HCT116 (cell line): ENCODE measurements around the gene ERC2. TPM values are rescaled to one million over a fixed set of nuclear protein-coding genes. Genes with fewer than 3 reads are reported as not detected.

Source experiments
- ATAC-seq: fragments of 200-7000 bp; cut with Tn5 transposase; 2 replicates; pipeline ENCODE4 v1.9.1; 2020; ENCODE audit warnings: mild to moderate bottlenecking, moderate library complexity
- BruUV-seq: library from RNA; stranded (reverse); fragments of 400-500 nt; replicated peaks from 2 replicates; lab custom pipeline; 2021; lab: Mats Ljungman, UMichigan
- CTCF ChIA-PET: fragments of 300-600 bp; sonication (Branson Sonifier 250); formaldehyde crosslinking; loops from one replicate; lab custom pipeline; 2021; ENCODE audit warnings: antibody characterized with exemption; lab: Charles Lee
- POLR2A ChIA-PET: fragments of 300-600, 350-600 bp; sonication (Branson Sonifier 250); formaldehyde crosslinking; loops from one replicate; lab custom pipeline; 2021; ENCODE audit warnings: antibody characterized with exemption; lab: Charles Lee
- RAD21 ChIA-PET, 2 experiments: fragments of 300-600 bp; sonication (Branson Sonifier 250); formaldehyde crosslinking; loops; one replicate each; lab custom pipeline; 2023; ENCODE audit warnings: low total read pairs in 2 of 2; ENCODE audit not compliant: uncharacterized antibody in 2 of 2, unreplicated experiment in 2 of 2, low non-redundant PET in 1 of 2; lab: Charles Lee
- DNase-seq: peaks from one replicate; pipeline ENCODE4 v3.0.0-alpha.2; 2010; ENCODE audit warnings: low read depth, low spot score
- H2AFZ ChIP-seq: fragments of 200-600 bp; shearing (Covaris generic), sonication (generic); 2 replicates; pipeline ENCODE4 v1.6.1; 2017; ENCODE audit warnings: low read depth, mixed run types, mixed read lengths, antibody characterized with exemption, low read length; ENCODE audit not compliant: poor library complexity, severe bottlenecking
- H3K27ac ChIP-seq: 2 replicates; pipeline ENCODE4 v1.5.1; 2012; ENCODE audit warnings: low read depth, low read length
- H3K27me3 ChIP-seq: fragments of 200-600 bp; sonication (generic); 2 replicates; pipeline ENCODE4 v1.6.1; 2016; ENCODE audit warnings: mixed run types, low read length, mixed read lengths; ENCODE audit not compliant: insufficient read depth
- H3K36me3 ChIP-seq, 2 experiments: fragments of 200-500 bp in 1 of 2; fragments of 200-600 bp in 1 of 2; sonication (Bioruptor generic) in 1 of 2; sonication (generic) in 1 of 2; 2 replicates each; pipeline versions ENCODE4 v1.5.1 to v1.6.1; 2014 to 2016; ENCODE audit warnings: low read length in 2 of 2, inconsistent platforms in 1 of 2, mixed read lengths in 1 of 2, mixed run types in 1 of 2; ENCODE audit not compliant: insufficient read depth in 2 of 2, control insufficient read depth in 1 of 2
- H3K4me1 ChIP-seq, 2 experiments: fragments of 200-600 bp in 1 of 2; sonication (generic) in 1 of 2; 2 replicates each; pipeline versions ENCODE4 v1.5.1 to v1.6.1; 2012 to 2017; ENCODE audit warnings: low read length in 2 of 2, inconsistent platforms in 1 of 2, mild to moderate bottlenecking in 1 of 2, mixed read lengths in 1 of 2, mixed run types in 1 of 2, moderate library complexity in 1 of 2; ENCODE audit not compliant: insufficient read depth in 2 of 2, control insufficient read depth in 1 of 2
- H3K4me2 ChIP-seq: fragments of 200-600 bp; sonication (generic); 2 replicates; pipeline ENCODE4 v1.6.1; 2017; ENCODE audit warnings: mixed run types, low read length, mixed read lengths
- H3K4me3 ChIP-seq, 2 experiments: fragments of 200-600 bp in 1 of 2; sonication (generic) in 1 of 2; replicated peaks in 1 of 2; 2 replicates each; pipeline ENCODE4 v1.5.1; 2011 to 2016; ENCODE audit warnings: low read length in 2 of 2, control low read depth in 1 of 2, low read depth in 1 of 2, mild to moderate bottlenecking in 1 of 2, mixed read lengths in 1 of 2, mixed run types in 1 of 2
- H3K79me2 ChIP-seq: fragments of 200-600 bp; sonication (generic); 2 replicates; pipeline ENCODE4 v1.6.1; 2017; ENCODE audit warnings: mild to moderate bottlenecking, mixed run types, low read length, moderate library complexity, mixed read lengths; ENCODE audit not compliant: insufficient read depth
- H3K9ac ChIP-seq: fragments of 200-600 bp; sonication (generic); 2 replicates; pipeline ENCODE4 v1.6.1; 2016; ENCODE audit warnings: low read length, mixed read lengths
- H3K9me2 ChIP-seq: fragments of 200-600 bp; sonication (generic), shearing (Covaris generic); 2 replicates; pipeline ENCODE4 v1.6.1; 2017; ENCODE audit warnings: mixed run types, mild to moderate bottlenecking, moderate library complexity; ENCODE audit not compliant: insufficient read depth
- H3K9me3 ChIP-seq, 2 experiments: fragments of 200-500 bp in 1 of 2; fragments of 200-600 bp in 1 of 2; sonication (Bioruptor generic) in 1 of 2; sonication (generic) in 1 of 2; 2 replicates each; pipeline ENCODE4 v1.6.1; 2014 to 2017; ENCODE audit warnings: low read length in 2 of 2, mixed read lengths in 2 of 2, inconsistent platforms in 1 of 2, low read depth in 1 of 2, mild to moderate bottlenecking in 1 of 2, mixed run types in 1 of 2, moderate library complexity in 1 of 2; ENCODE audit not compliant: control insufficient read depth in 1 of 2, insufficient read depth in 1 of 2
- H4K20me1 ChIP-seq: fragments of 200-600 bp; sonication (generic), shearing (Covaris generic); 2 replicates; pipeline ENCODE4 v1.6.1; 2017; ENCODE audit warnings: mixed run types, mild to moderate bottlenecking, moderate library complexity; ENCODE audit not compliant: insufficient read depth
- CEBPB ChIP-seq: IDR thresholded peaks from 2 replicates; pipeline ENCODE4 v1.6.1; 2012; ENCODE audit warnings: low read depth
- ELF1 ChIP-seq: IDR thresholded peaks from 2 replicates; pipeline ENCODE4 v1.6.1; 2012; ENCODE audit warnings: low read depth, borderline replicate concordance
- EZH2 ChIP-seq: fragments of 200-600 bp; sonication (generic); IDR thresholded peaks from 2 replicates; pipeline ENCODE4 v1.6.1; 2017; ENCODE audit warnings: antibody characterized with exemption, mixed run types
- FOSL1 ChIP-seq: IDR thresholded peaks from 2 replicates; pipeline ENCODE4 v1.6.1; 2012; ENCODE audit warnings: low read depth
- YY1 ChIP-seq: IDR thresholded peaks from 2 replicates; pipeline ENCODE4 v1.6.1; 2011; ENCODE audit warnings: low read length, low read depth, moderate library complexity, mild to moderate bottlenecking; ENCODE audit not compliant: insufficient replicate concordance; ENCODE audit errors: extremely low read depth
- ZFX ChIP-seq: fragments of 450-650 bp; IDR thresholded peaks from 2 replicates; pipeline ENCODE4 v1.6.1; 2017
- intact Hi-C: fragments of 100-400 bp; cut with micrococcal nuclease; formaldehyde crosslinking; loops from 2 replicates; pipeline ENCODE4 v1.10.0; 2022
- total RNA-seq: library from RNA; stranded (reverse); gene quantifications from one replicate; pipeline ENCODE4 v1.2.1, GENCODE V29; 2021; ENCODE audit not compliant: unreplicated experiment
- TF ChIP-seq, protein P1 (sequence below): IDR thresholded peaks from 2 replicates; pipeline ENCODE4 v1.6.1; 2011; ENCODE audit warnings: mild to moderate bottlenecking, low read length, moderate library complexity; ENCODE audit not compliant: insufficient replicate concordance; ENCODE audit errors: extremely low read depth
- TF ChIP-seq, protein P2 (sequence below), 3 experiments: fragments of 200-600 bp in 1 of 3; sonication (generic) in 1 of 3; IDR thresholded peaks in 2 of 3; conservative IDR thresholded peaks in 1 of 3; 2 replicates each; pipeline ENCODE4 v1.5.1; 2012 to 2017; ENCODE audit warnings: low read depth in 2 of 3, low read length in 2 of 3, antibody characterized with exemption in 1 of 3, borderline replicate concordance in 1 of 3, control low read depth in 1 of 3, mild to moderate bottlenecking in 1 of 3, mixed read lengths in 1 of 3, mixed run types in 1 of 3, moderate library complexity in 1 of 3; ENCODE audit not compliant: insufficient read depth in 1 of 3
- TF ChIP-seq, protein P3 (sequence below): IDR thresholded peaks from 2 replicates; pipeline ENCODE4 v1.6.1; 2012; ENCODE audit warnings: low read depth
- TF ChIP-seq, protein P4 (sequence below): IDR thresholded peaks from 2 replicates; pipeline ENCODE4 v1.6.1; 2012

The ERC2 gene
- total RNA-seq, 1 experiment from 2014 or later: not detected

DNA sequence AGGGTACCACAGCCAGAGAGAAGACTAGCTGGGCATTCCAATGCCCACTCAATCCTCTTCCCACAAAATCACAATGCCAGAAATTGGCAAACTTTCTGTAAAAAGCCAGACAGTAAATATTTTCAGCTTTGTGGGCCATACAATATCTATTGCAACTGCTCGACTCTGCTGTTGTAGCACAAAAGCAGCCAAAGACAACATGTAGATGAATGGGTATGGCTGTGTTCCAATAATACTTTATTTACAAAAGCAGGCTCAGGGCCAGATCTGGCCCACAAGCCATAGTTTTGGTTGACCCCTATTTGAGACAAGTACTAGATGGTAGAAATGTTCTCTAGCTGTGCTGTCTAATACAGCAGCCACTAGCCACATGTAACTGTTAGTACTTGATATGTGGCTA is 330.9 kb downstream of the ERC2 start (continued):
- TF ChIP-seq, protein P1, sequence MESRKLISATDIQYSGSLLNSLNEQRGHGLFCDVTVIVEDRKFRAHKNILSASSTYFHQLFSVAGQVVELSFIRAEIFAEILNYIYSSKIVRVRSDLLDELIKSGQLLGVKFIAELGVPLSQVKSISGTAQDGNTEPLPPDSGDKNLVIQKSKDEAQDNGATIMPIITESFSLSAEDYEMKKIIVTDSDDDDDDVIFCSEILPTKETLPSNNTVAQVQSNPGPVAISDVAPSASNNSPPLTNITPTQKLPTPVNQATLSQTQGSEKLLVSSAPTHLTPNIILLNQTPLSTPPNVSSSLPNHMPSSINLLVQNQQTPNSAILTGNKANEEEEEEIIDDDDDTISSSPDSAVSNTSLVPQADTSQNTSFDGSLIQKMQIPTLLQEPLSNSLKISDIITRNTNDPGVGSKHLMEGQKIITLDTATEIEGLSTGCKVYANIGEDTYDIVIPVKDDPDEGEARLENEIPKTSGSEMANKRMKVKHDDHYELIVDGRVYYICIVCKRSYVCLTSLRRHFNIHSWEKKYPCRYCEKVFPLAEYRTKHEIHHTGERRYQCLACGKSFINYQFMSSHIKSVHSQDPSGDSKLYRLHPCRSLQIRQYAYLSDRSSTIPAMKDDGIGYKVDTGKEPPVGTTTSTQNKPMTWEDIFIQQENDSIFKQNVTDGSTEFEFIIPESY: no peak
- TF ChIP-seq ELF1: no peak
- TF ChIP-seq, protein P2, sequence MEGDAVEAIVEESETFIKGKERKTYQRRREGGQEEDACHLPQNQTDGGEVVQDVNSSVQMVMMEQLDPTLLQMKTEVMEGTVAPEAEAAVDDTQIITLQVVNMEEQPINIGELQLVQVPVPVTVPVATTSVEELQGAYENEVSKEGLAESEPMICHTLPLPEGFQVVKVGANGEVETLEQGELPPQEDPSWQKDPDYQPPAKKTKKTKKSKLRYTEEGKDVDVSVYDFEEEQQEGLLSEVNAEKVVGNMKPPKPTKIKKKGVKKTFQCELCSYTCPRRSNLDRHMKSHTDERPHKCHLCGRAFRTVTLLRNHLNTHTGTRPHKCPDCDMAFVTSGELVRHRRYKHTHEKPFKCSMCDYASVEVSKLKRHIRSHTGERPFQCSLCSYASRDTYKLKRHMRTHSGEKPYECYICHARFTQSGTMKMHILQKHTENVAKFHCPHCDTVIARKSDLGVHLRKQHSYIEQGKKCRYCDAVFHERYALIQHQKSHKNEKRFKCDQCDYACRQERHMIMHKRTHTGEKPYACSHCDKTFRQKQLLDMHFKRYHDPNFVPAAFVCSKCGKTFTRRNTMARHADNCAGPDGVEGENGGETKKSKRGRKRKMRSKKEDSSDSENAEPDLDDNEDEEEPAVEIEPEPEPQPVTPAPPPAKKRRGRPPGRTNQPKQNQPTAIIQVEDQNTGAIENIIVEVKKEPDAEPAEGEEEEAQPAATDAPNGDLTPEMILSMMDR (IDR thresholded peaks at IDR 0.05 in 2 of 3, conservative IDR thresholded peaks at IDR 0.05 in 1 of 3; ENCODE audit: borderline replicate concordance in 1 of 3, insufficient read depth in 1 of 3, low read depth in 2 of 3, low read length in 2 of 3): no peak
- no peak for TF ChIP-seq EZH2
- TF ChIP-seq YY1: no peak
- TF ChIP-seq, all 23 proteins: peak for 0

DNA sequence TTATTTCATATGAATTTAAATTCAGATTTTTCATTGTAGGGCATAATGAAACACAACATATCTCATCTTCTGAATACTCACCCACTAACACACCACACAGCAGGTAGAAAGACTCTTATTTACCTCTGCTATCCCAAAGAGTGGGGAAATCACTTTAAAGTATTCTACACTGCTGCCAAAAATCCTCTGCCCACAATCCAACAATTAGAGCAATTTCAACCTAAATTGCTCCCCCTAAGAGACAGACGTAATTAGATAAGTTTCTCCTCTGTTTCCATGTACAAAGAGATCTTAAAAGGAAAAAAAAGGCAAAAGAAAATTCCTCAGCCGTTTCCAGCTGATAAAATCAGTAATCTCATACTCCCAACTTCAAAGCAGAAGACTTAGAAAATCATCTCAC is 331.8 kb downstream of the ERC2 start:
- no peak overlapping the region for H2AFZ ChIP-seq
- no TSS peak for BruUV-seq
- no peak overlapping the region for H3K4me3 ChIP-seq
- no peaks in the 10 kb centered on the region; a peak in 1 of 4 replicates for H3K9me3 ChIP-seq
- DNase-seq (no peak), ATAC-seq (no peak)
- CTCF ChIA-PET: no interaction called here
- H4K20me1 ChIP-seq: no peaks in the 10 kb centered on the region
- POLR2A ChIA-PET: no interaction called here
- intact Hi-C loops: no loop called here
- no peak overlapping the region for H3K27ac ChIP-seq
- peaks cover 4 to 8% of the 10 kb centered on the region in 2 experiments; a peak in 3 of 4 replicates for H3K4me1 ChIP-seq
- RAD21 ChIA-PET: no interaction called here
- H3K79me2 ChIP-seq: no peaks in the 10 kb centered on the region
- no peaks in the 10 kb centered on the region for H3K36me3 ChIP-seq
- peaks cover 6% of the 10 kb centered on the region; the same call in 1 of the 2 replicates for H3K27me3 ChIP-seq
- no peaks in the 10 kb centered on the region for H3K9me2 ChIP-seq
- no peak overlapping the region for H3K4me2 ChIP-seq
- H3K9ac ChIP-seq: no peak overlapping the region
- TF ChIP-seq, protein P3, sequence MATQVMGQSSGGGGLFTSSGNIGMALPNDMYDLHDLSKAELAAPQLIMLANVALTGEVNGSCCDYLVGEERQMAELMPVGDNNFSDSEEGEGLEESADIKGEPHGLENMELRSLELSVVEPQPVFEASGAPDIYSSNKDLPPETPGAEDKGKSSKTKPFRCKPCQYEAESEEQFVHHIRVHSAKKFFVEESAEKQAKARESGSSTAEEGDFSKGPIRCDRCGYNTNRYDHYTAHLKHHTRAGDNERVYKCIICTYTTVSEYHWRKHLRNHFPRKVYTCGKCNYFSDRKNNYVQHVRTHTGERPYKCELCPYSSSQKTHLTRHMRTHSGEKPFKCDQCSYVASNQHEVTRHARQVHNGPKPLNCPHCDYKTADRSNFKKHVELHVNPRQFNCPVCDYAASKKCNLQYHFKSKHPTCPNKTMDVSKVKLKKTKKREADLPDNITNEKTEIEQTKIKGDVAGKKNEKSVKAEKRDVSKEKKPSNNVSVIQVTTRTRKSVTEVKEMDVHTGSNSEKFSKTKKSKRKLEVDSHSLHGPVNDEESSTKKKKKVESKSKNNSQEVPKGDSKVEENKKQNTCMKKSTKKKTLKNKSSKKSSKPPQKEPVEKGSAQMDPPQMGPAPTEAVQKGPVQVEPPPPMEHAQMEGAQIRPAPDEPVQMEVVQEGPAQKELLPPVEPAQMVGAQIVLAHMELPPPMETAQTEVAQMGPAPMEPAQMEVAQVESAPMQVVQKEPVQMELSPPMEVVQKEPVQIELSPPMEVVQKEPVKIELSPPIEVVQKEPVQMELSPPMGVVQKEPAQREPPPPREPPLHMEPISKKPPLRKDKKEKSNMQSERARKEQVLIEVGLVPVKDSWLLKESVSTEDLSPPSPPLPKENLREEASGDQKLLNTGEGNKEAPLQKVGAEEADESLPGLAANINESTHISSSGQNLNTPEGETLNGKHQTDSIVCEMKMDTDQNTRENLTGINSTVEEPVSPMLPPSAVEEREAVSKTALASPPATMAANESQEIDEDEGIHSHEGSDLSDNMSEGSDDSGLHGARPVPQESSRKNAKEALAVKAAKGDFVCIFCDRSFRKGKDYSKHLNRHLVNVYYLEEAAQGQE: no peak
- TF ChIP-seq, protein P2 (IDR thresholded peaks at IDR 0.05 in 2 of 3, conservative IDR thresholded peaks at IDR 0.05 in 1 of 3; ENCODE audit: borderline replicate concordance in 1 of 3, insufficient read depth in 1 of 3, low read depth in 2 of 3, low read length in 2 of 3): no peak
- TF ChIP-seq CEBPB (no peak), FOSL1 (no peak), ELF1 (no peak), ZFX (no peak)
- TF ChIP-seq, protein P1: no peak
- TF ChIP-seq, protein P4, sequence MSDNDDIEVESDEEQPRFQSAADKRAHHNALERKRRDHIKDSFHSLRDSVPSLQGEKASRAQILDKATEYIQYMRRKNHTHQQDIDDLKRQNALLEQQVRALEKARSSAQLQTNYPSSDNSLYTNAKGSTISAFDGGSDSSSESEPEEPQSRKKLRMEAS: no peak
